ENCODE results near the gene DNAJC11. TPM values are rescaled to one million over a fixed set of nuclear protein-coding genes. Genes with fewer than 3 reads are reported as not detected.
"Not testable (repeated sequence)": the region's sequence is repeated elsewhere in the genome, so short reads cannot be mapped to it uniquely, and the experiment has no call there.

Gene DNAJC11
- total RNA-seq, 1 donor from 2014 or later: 36.4 TPM

DNA sequence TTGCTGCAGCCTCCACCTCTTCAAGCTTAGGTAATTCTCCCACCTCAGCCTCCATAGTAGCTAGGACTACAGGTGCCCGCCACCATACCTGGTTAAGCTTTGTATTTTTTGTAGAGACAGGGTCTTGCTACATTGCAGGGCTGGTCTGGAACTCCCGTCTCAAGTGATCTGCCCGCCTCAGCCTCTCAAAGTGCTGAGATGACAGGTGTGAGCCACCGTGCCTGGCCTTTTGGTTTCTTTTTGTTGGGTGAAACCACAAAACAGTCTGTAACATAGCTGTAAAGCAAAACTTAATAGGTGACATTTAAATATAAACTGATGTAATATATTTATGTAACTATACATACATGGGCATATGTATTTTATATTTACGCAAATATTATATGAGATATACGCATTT is 3.1 kb upstream of the DNAJC11 start:
- intact Hi-C loops (cut with DNase I): no loop called here
- Histone ChIP-seq H3K27me3 (ENCODE audit: low read depth) (no peaks in the 10 kb centered on the region), H3K36me3 (no peaks in the 10 kb centered on the region), H3K4me3 (no peak overlapping the region), H3K4me1 (peaks cover 15% of the 10 kb centered on the region), H3K27ac (no peak overlapping the region), H3K9me3 (no peaks in the 10 kb centered on the region)
- TF ChIP-seq, protein P1, sequence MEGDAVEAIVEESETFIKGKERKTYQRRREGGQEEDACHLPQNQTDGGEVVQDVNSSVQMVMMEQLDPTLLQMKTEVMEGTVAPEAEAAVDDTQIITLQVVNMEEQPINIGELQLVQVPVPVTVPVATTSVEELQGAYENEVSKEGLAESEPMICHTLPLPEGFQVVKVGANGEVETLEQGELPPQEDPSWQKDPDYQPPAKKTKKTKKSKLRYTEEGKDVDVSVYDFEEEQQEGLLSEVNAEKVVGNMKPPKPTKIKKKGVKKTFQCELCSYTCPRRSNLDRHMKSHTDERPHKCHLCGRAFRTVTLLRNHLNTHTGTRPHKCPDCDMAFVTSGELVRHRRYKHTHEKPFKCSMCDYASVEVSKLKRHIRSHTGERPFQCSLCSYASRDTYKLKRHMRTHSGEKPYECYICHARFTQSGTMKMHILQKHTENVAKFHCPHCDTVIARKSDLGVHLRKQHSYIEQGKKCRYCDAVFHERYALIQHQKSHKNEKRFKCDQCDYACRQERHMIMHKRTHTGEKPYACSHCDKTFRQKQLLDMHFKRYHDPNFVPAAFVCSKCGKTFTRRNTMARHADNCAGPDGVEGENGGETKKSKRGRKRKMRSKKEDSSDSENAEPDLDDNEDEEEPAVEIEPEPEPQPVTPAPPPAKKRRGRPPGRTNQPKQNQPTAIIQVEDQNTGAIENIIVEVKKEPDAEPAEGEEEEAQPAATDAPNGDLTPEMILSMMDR (IDR thresholded peaks at IDR 0.05): no peak
- ATAC-seq (no peak), DNase-seq (no peak)

DNA sequence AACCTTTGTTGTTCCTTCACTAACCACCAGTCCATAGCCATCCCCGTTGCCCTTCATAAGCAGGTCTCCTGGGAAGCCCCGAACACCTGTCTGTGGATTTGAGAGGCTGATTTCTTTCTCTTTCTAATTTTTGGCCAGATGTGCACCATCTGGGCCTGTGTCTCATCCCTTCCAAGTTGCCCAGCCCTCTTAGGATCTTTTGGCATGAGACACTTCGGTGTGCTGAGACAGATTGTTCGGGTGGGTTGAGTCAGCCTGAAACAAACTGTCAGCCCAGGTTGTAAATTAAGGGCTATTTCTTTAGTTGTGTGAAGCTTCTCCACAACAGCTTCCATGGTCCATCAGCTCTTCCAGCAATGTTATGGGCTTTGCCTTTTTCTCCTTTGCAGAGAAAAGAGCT is 1.4 kb upstream of the DNAJC11 start:
- TF ChIP-seq, protein P1 (IDR thresholded peaks at IDR 0.05): no peak
- H3K4me3 ChIP-seq: no peak overlapping the region
- intact Hi-C loops (cut with DNase I): no loop called here
- ATAC-seq: no peak
- H3K27ac ChIP-seq: no peak overlapping the region
- DNase-seq: no peak
- no peaks in the 10 kb centered on the region for H3K36me3 ChIP-seq
- H3K27me3 ChIP-seq (ENCODE audit: low read depth): no peaks in the 10 kb centered on the region
- no peaks in the 10 kb centered on the region for H3K9me3 ChIP-seq
- H3K4me1 ChIP-seq: peaks cover 19% of the 10 kb centered on the region

DNA sequence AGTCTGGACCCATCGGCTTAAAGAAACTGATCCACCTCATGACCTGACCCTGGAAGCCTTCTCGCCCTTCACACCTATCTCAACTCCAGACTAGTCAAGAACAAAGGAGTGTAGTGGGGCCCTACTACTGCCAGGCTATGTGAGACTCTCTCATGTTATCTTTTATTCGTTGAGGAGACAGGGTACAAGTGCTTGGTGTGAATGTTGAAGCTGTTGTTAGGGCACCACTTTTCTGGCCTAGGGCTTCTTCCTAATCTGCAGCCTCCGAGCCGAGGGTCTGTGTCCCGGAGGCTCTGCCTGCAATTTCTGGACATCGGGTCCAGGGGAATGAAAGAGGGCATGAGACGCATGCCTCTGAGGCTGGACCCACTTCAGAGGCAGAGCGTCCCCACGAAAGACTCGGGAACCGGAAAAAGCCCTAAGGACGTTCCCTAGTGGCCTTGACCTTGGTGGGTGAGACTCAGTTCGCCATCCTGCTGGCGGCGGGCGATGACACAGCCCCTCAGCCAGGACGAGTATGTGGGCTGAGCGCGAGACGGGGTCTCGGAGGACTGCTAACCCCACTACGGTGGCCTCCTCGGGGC is 671 bp downstream of the DNAJC11 start:
- Histone ChIP-seq H3K27me3 (ENCODE audit: low read depth) (no peaks in the 10 kb centered on the region), H3K36me3 (no peaks in the 10 kb centered on the region), H3K4me1 (peaks cover 19% of the 10 kb centered on the region), H3K9me3 (no peaks in the 10 kb centered on the region), H3K4me3 (peak overlapping the region; percentile 100), H3K27ac (peak overlapping the region; percentile 88)
- DNase-seq (no peak), ATAC-seq (no peak)
- intact Hi-C loops (cut with DNase I): no loop called here
- TF ChIP-seq, protein P1 (IDR thresholded peaks at IDR 0.05): no peak

DNA sequence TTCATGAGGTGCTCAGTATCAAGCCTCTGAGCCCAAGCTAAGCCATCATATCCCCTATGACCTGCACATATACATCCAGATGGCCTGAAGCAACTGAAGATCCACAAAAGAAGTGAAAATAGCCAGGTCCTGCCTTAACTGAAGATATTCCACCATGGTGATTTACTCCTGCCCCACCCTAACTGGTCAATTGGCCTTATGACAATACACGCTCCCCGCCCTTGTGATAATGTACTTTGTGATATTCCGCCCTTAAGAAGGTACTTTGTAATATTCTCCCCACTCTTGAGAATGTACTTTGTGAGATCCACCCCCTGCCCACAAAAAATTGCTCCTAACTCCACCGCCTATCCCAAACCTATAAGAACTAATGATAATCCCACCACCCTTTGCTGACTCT is 1.7 kb downstream of the DNAJC11 start:
- not testable (repeated sequence) for ATAC-seq, DNase-seq
- H3K4me3 ChIP-seq: peak overlapping the region; percentile 100

DNA sequence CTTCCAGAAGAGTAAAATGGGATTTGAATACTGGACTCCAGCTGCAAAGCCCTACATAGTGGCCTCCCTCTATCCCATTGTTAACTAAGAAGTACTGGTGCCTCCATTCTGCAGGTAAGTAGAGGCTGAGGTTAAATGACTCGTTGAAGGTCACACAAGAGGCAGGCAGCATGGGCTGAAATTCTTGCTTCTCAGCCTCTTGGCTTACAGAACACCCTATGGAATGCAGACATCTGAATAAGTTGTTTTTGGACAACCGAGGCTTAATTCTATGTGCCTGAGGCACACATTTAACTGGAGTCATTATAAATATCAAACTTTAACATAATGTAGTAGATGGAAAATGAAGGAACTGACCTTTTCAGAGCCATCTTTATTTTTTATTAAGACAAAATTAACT is 5.7 kb downstream of the DNAJC11 start:
- Histone ChIP-seq H3K36me3 (no peaks in the 10 kb centered on the region), H3K4me1 (peaks cover 15% of the 10 kb centered on the region), H3K9me3 (no peaks in the 10 kb centered on the region), H3K4me3 (no peak overlapping the region), H3K27ac (no peak overlapping the region), H3K27me3 (ENCODE audit: low read depth) (no peaks in the 10 kb centered on the region)
- TF ChIP-seq, protein P1 (IDR thresholded peaks at IDR 0.05): no peak
- intact Hi-C loops (cut with DNase I): no loop called here
- DNase-seq (no peak), ATAC-seq (no peak)

More for the DNA sequence above, 1.7 kb downstream of the DNAJC11 start:
- H3K4me1 ChIP-seq: peaks cover 19% of the 10 kb centered on the region
- H3K27ac ChIP-seq; H3K27me3 ChIP-seq (ENCODE audit: low read depth); H3K9me3 ChIP-seq; intact Hi-C loops (cut with DNase I); H3K36me3 ChIP-seq: not testable (repeated sequence)

DNA sequence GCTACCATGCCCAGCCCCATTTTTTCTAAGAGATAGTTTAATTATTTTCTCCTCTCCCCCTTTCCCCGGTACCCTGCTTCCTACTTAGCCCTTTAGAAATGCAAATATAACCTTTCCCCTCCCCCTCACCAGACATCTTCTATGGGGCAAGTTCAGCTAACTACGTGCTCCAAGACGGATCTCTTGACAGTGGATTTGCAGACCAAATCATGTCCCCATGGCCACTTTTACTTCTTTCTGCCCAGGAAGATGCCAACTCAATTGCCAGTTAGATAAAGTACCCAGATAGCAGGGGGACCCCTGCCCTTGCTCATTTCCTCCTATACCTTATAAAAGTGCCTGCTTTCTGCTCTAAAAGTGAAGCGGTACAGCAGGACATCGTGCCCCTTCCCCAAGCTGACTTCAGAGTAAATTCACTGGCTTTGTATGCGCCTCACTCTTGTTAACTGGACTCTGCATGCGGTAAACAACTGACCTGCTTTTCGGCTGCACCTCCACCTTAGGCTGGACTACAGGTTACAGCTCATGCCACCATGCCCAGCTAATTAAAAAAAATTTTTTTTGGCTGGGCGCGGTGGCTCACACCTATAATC is 7.4 kb downstream of the DNAJC11 start:
- ATAC-seq (no peak), DNase-seq (no peak)
- no peak overlapping the region for H3K27ac ChIP-seq
- intact Hi-C loops (cut with DNase I): no loop called here
- TF ChIP-seq, protein P1 (IDR thresholded peaks at IDR 0.05): no peak
- no peaks in the 10 kb centered on the region for H3K9me3 ChIP-seq
- H3K27me3 ChIP-seq (ENCODE audit: low read depth): no peaks in the 10 kb centered on the region
- no peaks in the 10 kb centered on the region for H3K36me3 ChIP-seq
- H3K4me1 ChIP-seq: no peaks in the 10 kb centered on the region
- H3K4me3 ChIP-seq: no peak overlapping the region
